ENCODE measurements around the gene CNOT6L.

Gene CNOT6L

GRCh38 chr4:77834403-77834802, 15.2 kb upstream of the CNOT6L start:
- Histone ChIP-seq H3K27ac (replicated peaks) (no peak overlapping the region), H3K4me3 (replicated peaks; ENCODE audit: insufficient read depth, low read length) (no peak overlapping the region), H3K27me3 (ENCODE audit: insufficient read depth, poor library complexity, severe bottlenecking) (no peaks in the 10 kb centered on the region)
- TF ChIP-seq CTCF (IDR thresholded peaks at IDR 0.05; ENCODE audit: insufficient read depth, low read length), result no peak
- no peak for TF ChIP-seq POLR2AphosphoS5 (IDR thresholded peaks at IDR 0.05; ENCODE audit: low read depth)
- no peak for TF ChIP-seq SPI1 (IDR thresholded peaks at IDR 0.05; ENCODE audit: borderline replicate concordance, low read depth)
- no peak for TF ChIP-seq REST (IDR thresholded peaks at IDR 0.05; ENCODE audit: insufficient replicate concordance, low read depth)
- no peak for TF ChIP-seq GABPA (IDR thresholded peaks at IDR 0.05; ENCODE audit: low read depth)
- no peak for DNase-seq (ENCODE audit: low read depth in 1 of 2, low spot score in 1 of 2)

DNA sequence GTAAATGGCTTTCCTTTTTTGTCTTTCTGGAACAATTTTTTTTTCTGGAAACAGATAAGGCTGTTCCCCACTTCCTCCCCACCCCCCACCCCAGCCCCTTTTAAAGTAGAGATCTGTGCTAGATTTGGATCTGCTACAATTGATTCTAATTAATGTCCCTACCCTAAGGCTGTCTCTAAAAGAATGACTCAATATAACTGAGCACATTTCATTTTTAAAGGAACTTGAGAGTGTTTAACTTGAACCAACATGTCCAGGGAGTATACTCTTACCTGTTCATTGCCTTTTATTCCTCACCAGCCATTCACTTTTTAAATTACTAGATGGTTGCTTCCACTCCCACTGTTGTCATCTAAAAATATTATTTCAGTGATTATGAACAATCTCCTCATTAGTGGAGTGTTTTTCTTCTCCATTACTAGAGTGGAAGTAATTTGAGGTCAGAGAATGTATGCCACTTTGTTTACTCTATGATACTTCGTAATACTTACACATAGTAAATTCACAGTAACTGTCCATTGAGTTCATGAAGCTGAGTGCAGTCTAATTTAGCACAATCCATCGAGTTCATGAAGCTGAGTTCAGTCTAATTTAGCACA, 14.1 kb upstream of the CNOT6L start:
- H3K27me3 ChIP-seq (ENCODE audit: insufficient read depth, poor library complexity, severe bottlenecking), result no peaks in the 10 kb centered on the region
- H3K4me3 ChIP-seq (replicated peaks; ENCODE audit: insufficient read depth, low read length), result no peak overlapping the region
- no peak for DNase-seq (ENCODE audit: low read depth in 1 of 2, low spot score in 1 of 2)
- TF ChIP-seq CTCF (IDR thresholded peaks at IDR 0.05; ENCODE audit: insufficient read depth, low read length), result no peak
- no peak for TF ChIP-seq SPI1 (IDR thresholded peaks at IDR 0.05; ENCODE audit: borderline replicate concordance, low read depth)
- no peak for TF ChIP-seq POLR2AphosphoS5 (IDR thresholded peaks at IDR 0.05; ENCODE audit: low read depth)
- H3K27ac ChIP-seq (replicated peaks), result no peak overlapping the region

GRCh38 chr4:77827343-77827742, 8.2 kb upstream of the CNOT6L start:
- no peak overlapping the region for H3K27ac ChIP-seq (replicated peaks)
- H3K27me3 ChIP-seq (ENCODE audit: insufficient read depth, poor library complexity, severe bottlenecking), result no peaks in the 10 kb centered on the region
- TF ChIP-seq GABPA (IDR thresholded peaks at IDR 0.05; ENCODE audit: low read depth), result no peak
- no peak for TF ChIP-seq REST (IDR thresholded peaks at IDR 0.05; ENCODE audit: insufficient replicate concordance, low read depth)
- TF ChIP-seq CTCF (IDR thresholded peaks at IDR 0.05; ENCODE audit: insufficient read depth, low read length), result no peak
- TF ChIP-seq POLR2AphosphoS5 (IDR thresholded peaks at IDR 0.05; ENCODE audit: low read depth), result no peak
- no peak for TF ChIP-seq SPI1 (IDR thresholded peaks at IDR 0.05; ENCODE audit: borderline replicate concordance, low read depth)
- DNase-seq (ENCODE audit: low read depth in 1 of 2, low spot score in 1 of 2), result no peak
- H3K4me3 ChIP-seq (replicated peaks; ENCODE audit: insufficient read depth, low read length), result no peak overlapping the region

- DNase-seq (ENCODE audit: low read depth in 1 of 2, low spot score in 1 of 2), result no peak
- no peak overlapping the region for H3K4me3 ChIP-seq (replicated peaks; ENCODE audit: insufficient read depth, low read length)
- TF ChIP-seq POLR2AphosphoS5 (IDR thresholded peaks at IDR 0.05; ENCODE audit: low read depth) (no peak), CTCF (IDR thresholded peaks at IDR 0.05; ENCODE audit: insufficient read depth, low read length) (no peak), REST (IDR thresholded peaks at IDR 0.05; ENCODE audit: insufficient replicate concordance, low read depth) (no peak), GABPA (IDR thresholded peaks at IDR 0.05; ENCODE audit: low read depth) (no peak), SPI1 (IDR thresholded peaks at IDR 0.05; ENCODE audit: borderline replicate concordance, low read depth) (no peak)
- H3K27ac ChIP-seq (replicated peaks), result no peak overlapping the region
- no peaks in the 10 kb centered on the region for H3K27me3 ChIP-seq (ENCODE audit: insufficient read depth, poor library complexity, severe bottlenecking)
These were observed 7.1 kb upstream of the CNOT6L start for GRCh38 chr4:77826275-77826674.
